DND-41 (cell line): ENCODE results near the gene JARID2.

Source experiments
- ATAC-seq: fragments of 200-7000 bp; cut with Tn5 transposase; 3 replicates; pipeline ENCODE4 v1.9.1; 2021; ENCODE audit warnings: low read depth; ENCODE audit not compliant: insufficient read depth
- DNase-seq: peaks from one replicate; pipeline ENCODE4 v3.0.0-alpha.2; 2020
- H2AFZ ChIP-seq: 2 replicates; pipeline ENCODE4 v1.6.0; 2012; ENCODE audit warnings: low read depth, low read length
- H3K27ac ChIP-seq: 2 replicates; pipeline ENCODE4 v1.5.1; 2012; ENCODE audit warnings: low read length, inconsistent platforms
- H3K27me3 ChIP-seq: fragments of 200-600 bp; sonication (generic); 2 replicates; pipeline ENCODE4 v1.6.0; 2012; ENCODE audit warnings: low read length, mild to moderate bottlenecking, inconsistent platforms; ENCODE audit not compliant: insufficient read depth, poor library complexity
- H3K36me3 ChIP-seq: 2 replicates; pipeline ENCODE4 v1.5.1; 2012; ENCODE audit warnings: low read length, inconsistent platforms; ENCODE audit not compliant: insufficient read depth
- H3K4me1 ChIP-seq: 2 replicates; pipeline ENCODE4 v1.5.1; 2012; ENCODE audit warnings: mild to moderate bottlenecking, low read length; ENCODE audit not compliant: insufficient read depth
- H3K4me2 ChIP-seq: 2 replicates; pipeline ENCODE4 v1.6.0; 2012; ENCODE audit warnings: mild to moderate bottlenecking, moderate library complexity, low read length, inconsistent platforms; ENCODE audit not compliant: insufficient read depth
- H3K4me3 ChIP-seq, 2 experiments: fragments of 200-600 bp in 1 of 2; shearing (Covaris generic) in 1 of 2; 2 replicates each; pipeline ENCODE4 v1.5.1; 2012 to 2016; ENCODE audit warnings: inconsistent platforms in 2 of 2, low read length in 2 of 2, mild to moderate bottlenecking in 2 of 2, low read depth in 1 of 2, moderate library complexity in 1 of 2
- H3K79me2 ChIP-seq: 2 replicates; pipeline ENCODE4 v1.6.0; 2012; ENCODE audit warnings: low read length, inconsistent platforms; ENCODE audit not compliant: insufficient read depth
- H3K9ac ChIP-seq: 2 replicates; pipeline ENCODE4 v1.6.0; 2012; ENCODE audit warnings: low read depth, mild to moderate bottlenecking, inconsistent platforms, low read length, moderate library complexity
- H3K9me3 ChIP-seq: 2 replicates; pipeline ENCODE4 v1.5.1; 2012; ENCODE audit warnings: low read length, moderate library complexity, mild to moderate bottlenecking, inconsistent platforms; ENCODE audit not compliant: insufficient read depth, severe bottlenecking
- H4K20me1 ChIP-seq: 2 replicates; pipeline ENCODE4 v1.6.0; 2012; ENCODE audit warnings: low read length; ENCODE audit not compliant: insufficient read depth
- CTCF ChIP-seq: IDR thresholded peaks from 2 replicates; pipeline ENCODE4 v1.5.1; 2012; ENCODE audit warnings: borderline replicate concordance, low read length, moderate library complexity, mild to moderate bottlenecking; ENCODE audit not compliant: poor library complexity, severe bottlenecking; ENCODE audit errors: extremely low read depth
- EZH2 ChIP-seq: IDR thresholded peaks from 3 replicates; pipeline ENCODE4 v1.6.1; 2012; ENCODE audit warnings: borderline replicate concordance, low read depth, mild to moderate bottlenecking, moderate library complexity, low read length, inconsistent platforms; ENCODE audit not compliant: severe bottlenecking

Gene JARID2

GRCh38 chr6:15506066-15506465, 260.2 kb downstream of the JARID2 start:
- H2AFZ ChIP-seq, result no peak overlapping the region
- no peak overlapping the region for H3K4me2 ChIP-seq
- DNase-seq (no peak), ATAC-seq (no peak)
- H3K27ac ChIP-seq, result no peak overlapping the region
- H3K36me3 ChIP-seq, result peaks cover 93% of the 10 kb centered on the region
- H3K4me3 ChIP-seq, result no peak overlapping the region
- H3K79me2 ChIP-seq, result no peaks in the 10 kb centered on the region
- H3K4me1 ChIP-seq, result no peaks in the 10 kb centered on the region
- no peaks in the 10 kb centered on the region for H3K27me3 ChIP-seq
- no peaks in the 10 kb centered on the region for H3K9me3 ChIP-seq
- peaks cover 21% of the 10 kb centered on the region for H4K20me1 ChIP-seq
- H3K9ac ChIP-seq, result no peak overlapping the region
- TF ChIP-seq EZH2, result no peak
- no peak for TF ChIP-seq CTCF

GRCh38 chr6:15507221-15507620, 261.4 kb downstream of the JARID2 start:
- TF ChIP-seq CTCF (no peak), EZH2 (no peak)
- Histone ChIP-seq H3K79me2 (no peaks in the 10 kb centered on the region), H3K27me3 (no peaks in the 10 kb centered on the region), H3K9me3 (no peaks in the 10 kb centered on the region), H4K20me1 (peaks cover 21% of the 10 kb centered on the region), H2AFZ (no peak overlapping the region), H3K27ac (no peak overlapping the region), H3K4me2 (no peak overlapping the region), H3K4me3 (no peak overlapping the region), H3K9ac (no peak overlapping the region), H3K36me3 (peaks cover 93% of the 10 kb centered on the region), H3K4me1 (no peaks in the 10 kb centered on the region)
- ATAC-seq, result no peak
- no peak for DNase-seq

- no peak overlapping the region for H3K4me2 ChIP-seq
- H3K4me3 ChIP-seq, result no peak overlapping the region
- H3K4me1 ChIP-seq, result no peaks in the 10 kb centered on the region
- H3K79me2 ChIP-seq, result no peaks in the 10 kb centered on the region
- DNase-seq (no peak), ATAC-seq (no peak)
- no peaks in the 10 kb centered on the region for H3K9me3 ChIP-seq
- no peak overlapping the region for H3K9ac ChIP-seq
- no peak overlapping the region for H3K27ac ChIP-seq
- H4K20me1 ChIP-seq, result peaks cover 21% of the 10 kb centered on the region
- no peak for TF ChIP-seq EZH2
- no peak for TF ChIP-seq CTCF
- H2AFZ ChIP-seq, result no peak overlapping the region
- H3K36me3 ChIP-seq, result peaks cover 93% of the 10 kb centered on the region
- H3K27me3 ChIP-seq, result no peaks in the 10 kb centered on the region
These were observed 261.9 kb downstream of the JARID2 start for GRCh38 chr6:15507746-15508145.

GRCh38 chr6:15508441-15508871, 262.6 kb downstream of the JARID2 start:
- Histone ChIP-seq H2AFZ (no peak overlapping the region), H3K27me3 (no peaks in the 10 kb centered on the region), H3K4me2 (no peak overlapping the region), H3K4me1 (no peaks in the 10 kb centered on the region), H3K36me3 (peaks cover 93% of the 10 kb centered on the region), H3K27ac (no peak overlapping the region), H3K9ac (no peak overlapping the region), H3K9me3 (no peaks in the 10 kb centered on the region), H3K4me3 (no peak overlapping the region), H4K20me1 (peaks cover 21% of the 10 kb centered on the region), H3K79me2 (no peaks in the 10 kb centered on the region)
- no peak for TF ChIP-seq EZH2
- no peak for TF ChIP-seq CTCF
- DNase-seq, result no peak
- ATAC-seq, result no peak
